HL-60 (cell line): Measurements from ENCODE around the gene POU2F2.

Experiments
- DNase-seq, 2 experiments: peaks; one replicate each; pipeline ENCODE4 v3.0.0-alpha.2; 2010 to 2020; ENCODE audit warnings: low read depth in 1 of 2, low spot score in 1 of 2
- H3K27ac ChIP-seq: fragments of 250-450 bp; sonication (Bioruptor Pico); replicated peaks from 2 replicates; pipeline ENCODE4 v1.5.1; 2020; ENCODE audit warnings: mild to moderate bottlenecking, moderate library complexity
- H3K27me3 ChIP-seq: fragments of 250-450 bp; sonication (Bioruptor Pico); 2 replicates; pipeline ENCODE4 v1.5.1; 2021; ENCODE audit warnings: mild to moderate bottlenecking, moderate library complexity; ENCODE audit not compliant: insufficient read depth, poor library complexity, severe bottlenecking
- H3K4me3 ChIP-seq: replicated peaks from 2 replicates; pipeline ENCODE4 v1.5.1; 2011; ENCODE audit warnings: mild to moderate bottlenecking, control low read depth, low read length; ENCODE audit not compliant: insufficient read depth
- GABPA ChIP-seq: IDR thresholded peaks from 2 replicates; pipeline ENCODE4 v1.6.1; 2012; ENCODE audit warnings: low read depth
- POLR2AphosphoS5 ChIP-seq: IDR thresholded peaks from 2 replicates; pipeline ENCODE4 v1.6.1; 2012; ENCODE audit warnings: low read depth
- SPI1 ChIP-seq: IDR thresholded peaks from 2 replicates; pipeline ENCODE4 v1.6.1; 2012; ENCODE audit warnings: low read depth, mild to moderate bottlenecking, borderline replicate concordance
- TF ChIP-seq, protein P1 (sequence below): IDR thresholded peaks from 2 replicates; pipeline ENCODE4 v1.6.1; 2012; ENCODE audit warnings: low read depth; ENCODE audit not compliant: insufficient replicate concordance
- TF ChIP-seq, protein P2 (sequence below): IDR thresholded peaks from one replicate; pipeline ENCODE4 v1.5.1; 2011; ENCODE audit warnings: low read length, control low read depth, inconsistent platforms; ENCODE audit not compliant: insufficient read depth

Gene POU2F2

DNA sequence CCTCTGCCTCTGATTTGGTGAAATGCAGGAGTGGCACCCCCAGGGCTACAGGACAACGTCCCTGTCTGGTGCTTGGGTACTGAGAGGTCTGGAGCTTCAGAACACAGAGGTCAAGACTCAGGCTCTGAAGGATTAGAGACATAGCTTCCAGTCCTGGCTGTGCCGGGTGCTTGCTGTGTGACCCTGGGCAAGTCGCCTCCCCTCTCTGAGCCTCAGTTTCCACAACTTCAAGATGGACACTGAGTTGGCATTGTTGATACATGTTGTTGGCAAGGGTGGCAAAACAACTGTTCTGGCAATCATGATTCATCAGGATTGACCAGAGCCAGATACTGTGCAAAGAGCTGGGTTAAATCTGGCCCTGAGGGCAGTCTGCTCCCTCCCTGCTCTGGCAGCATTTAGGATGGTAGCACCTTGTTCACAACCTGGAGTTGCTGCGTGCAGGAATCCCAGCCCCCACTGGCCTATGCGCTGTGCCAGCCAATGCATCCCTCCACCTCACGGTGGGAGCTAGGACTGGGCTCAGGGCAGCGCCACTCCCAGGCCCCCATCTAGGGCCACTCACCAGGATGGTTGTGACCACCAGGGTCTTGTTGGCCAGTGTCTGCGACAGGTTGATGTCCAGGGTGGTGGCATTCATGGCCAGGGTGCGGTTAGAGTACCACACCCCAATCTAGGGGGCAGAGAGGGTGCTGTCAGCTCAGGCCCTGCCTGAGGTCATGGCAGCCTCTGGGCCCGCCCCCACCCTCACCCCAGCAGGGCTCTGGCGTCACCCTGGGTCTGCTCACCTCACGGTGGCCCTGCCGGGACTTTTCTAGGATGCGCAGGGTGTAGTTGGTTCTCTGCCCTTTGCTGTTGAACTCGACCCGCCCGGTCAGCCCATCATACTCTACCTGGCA, 79.0 kb downstream of the POU2F2 start:
- TF ChIP-seq POLR2AphosphoS5 = no peak
- TF ChIP-seq, protein P1, sequence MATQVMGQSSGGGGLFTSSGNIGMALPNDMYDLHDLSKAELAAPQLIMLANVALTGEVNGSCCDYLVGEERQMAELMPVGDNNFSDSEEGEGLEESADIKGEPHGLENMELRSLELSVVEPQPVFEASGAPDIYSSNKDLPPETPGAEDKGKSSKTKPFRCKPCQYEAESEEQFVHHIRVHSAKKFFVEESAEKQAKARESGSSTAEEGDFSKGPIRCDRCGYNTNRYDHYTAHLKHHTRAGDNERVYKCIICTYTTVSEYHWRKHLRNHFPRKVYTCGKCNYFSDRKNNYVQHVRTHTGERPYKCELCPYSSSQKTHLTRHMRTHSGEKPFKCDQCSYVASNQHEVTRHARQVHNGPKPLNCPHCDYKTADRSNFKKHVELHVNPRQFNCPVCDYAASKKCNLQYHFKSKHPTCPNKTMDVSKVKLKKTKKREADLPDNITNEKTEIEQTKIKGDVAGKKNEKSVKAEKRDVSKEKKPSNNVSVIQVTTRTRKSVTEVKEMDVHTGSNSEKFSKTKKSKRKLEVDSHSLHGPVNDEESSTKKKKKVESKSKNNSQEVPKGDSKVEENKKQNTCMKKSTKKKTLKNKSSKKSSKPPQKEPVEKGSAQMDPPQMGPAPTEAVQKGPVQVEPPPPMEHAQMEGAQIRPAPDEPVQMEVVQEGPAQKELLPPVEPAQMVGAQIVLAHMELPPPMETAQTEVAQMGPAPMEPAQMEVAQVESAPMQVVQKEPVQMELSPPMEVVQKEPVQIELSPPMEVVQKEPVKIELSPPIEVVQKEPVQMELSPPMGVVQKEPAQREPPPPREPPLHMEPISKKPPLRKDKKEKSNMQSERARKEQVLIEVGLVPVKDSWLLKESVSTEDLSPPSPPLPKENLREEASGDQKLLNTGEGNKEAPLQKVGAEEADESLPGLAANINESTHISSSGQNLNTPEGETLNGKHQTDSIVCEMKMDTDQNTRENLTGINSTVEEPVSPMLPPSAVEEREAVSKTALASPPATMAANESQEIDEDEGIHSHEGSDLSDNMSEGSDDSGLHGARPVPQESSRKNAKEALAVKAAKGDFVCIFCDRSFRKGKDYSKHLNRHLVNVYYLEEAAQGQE = no peak
- no peak for TF ChIP-seq GABPA
- TF ChIP-seq, protein P2, sequence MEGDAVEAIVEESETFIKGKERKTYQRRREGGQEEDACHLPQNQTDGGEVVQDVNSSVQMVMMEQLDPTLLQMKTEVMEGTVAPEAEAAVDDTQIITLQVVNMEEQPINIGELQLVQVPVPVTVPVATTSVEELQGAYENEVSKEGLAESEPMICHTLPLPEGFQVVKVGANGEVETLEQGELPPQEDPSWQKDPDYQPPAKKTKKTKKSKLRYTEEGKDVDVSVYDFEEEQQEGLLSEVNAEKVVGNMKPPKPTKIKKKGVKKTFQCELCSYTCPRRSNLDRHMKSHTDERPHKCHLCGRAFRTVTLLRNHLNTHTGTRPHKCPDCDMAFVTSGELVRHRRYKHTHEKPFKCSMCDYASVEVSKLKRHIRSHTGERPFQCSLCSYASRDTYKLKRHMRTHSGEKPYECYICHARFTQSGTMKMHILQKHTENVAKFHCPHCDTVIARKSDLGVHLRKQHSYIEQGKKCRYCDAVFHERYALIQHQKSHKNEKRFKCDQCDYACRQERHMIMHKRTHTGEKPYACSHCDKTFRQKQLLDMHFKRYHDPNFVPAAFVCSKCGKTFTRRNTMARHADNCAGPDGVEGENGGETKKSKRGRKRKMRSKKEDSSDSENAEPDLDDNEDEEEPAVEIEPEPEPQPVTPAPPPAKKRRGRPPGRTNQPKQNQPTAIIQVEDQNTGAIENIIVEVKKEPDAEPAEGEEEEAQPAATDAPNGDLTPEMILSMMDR = no peak
- TF ChIP-seq SPI1 = no peak
- H3K27me3 ChIP-seq = no peaks in the 10 kb centered on the region
- H3K4me3 ChIP-seq = no peak overlapping the region
- no peak for DNase-seq
- H3K27ac ChIP-seq = no peak overlapping the region

DNA sequence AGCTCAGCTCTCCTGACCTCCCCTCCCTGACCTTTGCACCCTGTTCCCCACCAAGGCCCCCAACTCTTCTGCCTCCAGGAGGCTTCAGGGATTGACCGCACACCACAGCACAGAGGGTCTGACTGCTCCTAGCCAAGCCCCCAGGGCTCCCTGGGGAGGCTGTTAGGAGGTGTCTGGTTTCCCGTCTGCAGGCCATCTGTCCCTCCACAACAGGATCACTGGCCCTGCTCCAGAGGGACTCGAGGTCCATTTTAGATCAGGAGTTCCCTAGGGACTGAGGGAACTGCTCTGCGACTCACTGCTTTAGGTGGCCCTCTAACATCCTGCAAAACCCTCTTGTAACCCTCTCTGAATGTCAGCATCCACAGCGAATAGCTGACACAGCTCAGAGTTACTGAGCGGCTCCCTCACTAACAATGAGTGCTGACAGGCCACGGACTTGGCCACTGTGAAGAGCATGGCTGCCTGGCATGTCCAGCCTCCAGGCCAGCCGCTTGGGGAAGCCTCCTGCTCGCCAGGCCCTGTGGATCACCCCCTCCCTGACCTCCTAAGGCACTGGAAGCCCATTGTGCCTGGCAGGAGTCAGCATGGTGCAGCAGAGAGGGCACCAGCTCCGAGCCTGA, 79.9 kb downstream of the POU2F2 start:
- no peaks in the 10 kb centered on the region for H3K27me3 ChIP-seq
- TF ChIP-seq SPI1 = no peak
- TF ChIP-seq POLR2AphosphoS5 = no peak
- TF ChIP-seq, protein P2 = no peak
- no peak for TF ChIP-seq GABPA
- TF ChIP-seq, protein P1 = no peak
- no peak overlapping the region for H3K27ac ChIP-seq
- no peak overlapping the region for H3K4me3 ChIP-seq
- no peak for DNase-seq

DNA sequence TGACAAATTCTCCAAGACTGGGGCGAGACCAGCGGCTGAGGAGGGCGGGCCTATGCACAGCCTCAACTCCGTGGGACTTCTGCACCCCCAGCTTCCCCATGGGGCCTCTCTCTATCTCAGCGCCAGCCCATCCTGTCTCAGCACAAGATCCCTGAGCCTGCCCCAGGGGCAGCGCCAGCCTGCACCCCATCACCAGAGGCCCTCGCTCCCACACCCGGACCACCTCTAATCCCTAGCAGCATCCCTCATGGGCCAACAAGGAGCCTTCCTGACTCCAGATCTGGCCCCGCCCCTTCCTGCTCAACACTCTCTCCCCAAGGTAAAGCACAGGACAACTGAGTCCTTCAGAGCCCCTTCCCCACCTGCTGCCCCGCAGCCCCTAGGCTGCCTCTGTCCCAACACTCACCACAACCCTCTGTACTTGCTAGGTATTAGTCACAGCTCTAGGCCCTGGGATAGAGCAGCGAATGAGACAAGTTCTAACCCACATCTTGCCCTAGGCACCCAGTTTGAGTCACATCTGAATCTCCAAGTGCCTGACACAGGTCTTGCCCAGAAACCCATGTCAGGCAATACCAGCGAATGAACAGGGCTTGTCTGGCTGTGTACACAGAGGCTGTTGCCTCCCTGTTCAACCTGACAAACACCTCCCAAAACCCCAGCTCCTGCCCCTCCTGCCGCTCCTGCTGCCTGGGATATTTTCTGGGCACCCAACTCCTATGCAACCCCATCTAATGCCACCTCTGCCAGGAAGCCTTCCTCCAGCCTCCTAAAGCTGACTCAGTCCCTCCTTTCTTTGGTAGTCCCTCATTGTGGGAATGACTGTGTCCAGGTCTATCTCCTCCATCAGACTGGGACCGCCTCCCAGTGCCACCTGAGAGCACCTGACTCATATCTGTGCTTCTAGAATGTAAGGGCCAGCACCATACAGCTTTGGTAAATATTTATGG, 80.8 kb downstream of the POU2F2 start:
- no peaks in the 10 kb centered on the region for H3K27me3 ChIP-seq
- H3K27ac ChIP-seq = no peak overlapping the region
- DNase-seq = no peak
- H3K4me3 ChIP-seq = no peak overlapping the region
- no peak for TF ChIP-seq GABPA
- TF ChIP-seq SPI1 = no peak
- TF ChIP-seq POLR2AphosphoS5 = no peak
- TF ChIP-seq, protein P2 = no peak
- TF ChIP-seq, protein P1 = no peak
